ENCODE measurements around the gene SMAD2.

GRCh38 chr18:47912794-47913585, 17.5 kb downstream of the SMAD2 start:
- TF ChIP-seq EZH2 (IDR thresholded peaks at IDR 0.05) (no peak), POLR2AphosphoS5 (IDR thresholded peaks at IDR 0.05; ENCODE audit: borderline replicate concordance, low read depth, low read length) (no peak), FOXP2 (optimal IDR thresholded peaks at IDR 0.05; ENCODE audit: control extremely low read depth, extremely low read length, insufficient read depth) (no peak)

All from SK-N-MC (cell line).